ENCODE data around the gene AKAP8L.

Gene AKAP8L, protein sequence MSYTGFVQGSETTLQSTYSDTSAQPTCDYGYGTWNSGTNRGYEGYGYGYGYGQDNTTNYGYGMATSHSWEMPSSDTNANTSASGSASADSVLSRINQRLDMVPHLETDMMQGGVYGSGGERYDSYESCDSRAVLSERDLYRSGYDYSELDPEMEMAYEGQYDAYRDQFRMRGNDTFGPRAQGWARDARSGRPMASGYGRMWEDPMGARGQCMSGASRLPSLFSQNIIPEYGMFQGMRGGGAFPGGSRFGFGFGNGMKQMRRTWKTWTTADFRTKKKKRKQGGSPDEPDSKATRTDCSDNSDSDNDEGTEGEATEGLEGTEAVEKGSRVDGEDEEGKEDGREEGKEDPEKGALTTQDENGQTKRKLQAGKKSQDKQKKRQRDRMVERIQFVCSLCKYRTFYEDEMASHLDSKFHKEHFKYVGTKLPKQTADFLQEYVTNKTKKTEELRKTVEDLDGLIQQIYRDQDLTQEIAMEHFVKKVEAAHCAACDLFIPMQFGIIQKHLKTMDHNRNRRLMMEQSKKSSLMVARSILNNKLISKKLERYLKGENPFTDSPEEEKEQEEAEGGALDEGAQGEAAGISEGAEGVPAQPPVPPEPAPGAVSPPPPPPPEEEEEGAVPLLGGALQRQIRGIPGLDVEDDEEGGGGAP

DNA sequence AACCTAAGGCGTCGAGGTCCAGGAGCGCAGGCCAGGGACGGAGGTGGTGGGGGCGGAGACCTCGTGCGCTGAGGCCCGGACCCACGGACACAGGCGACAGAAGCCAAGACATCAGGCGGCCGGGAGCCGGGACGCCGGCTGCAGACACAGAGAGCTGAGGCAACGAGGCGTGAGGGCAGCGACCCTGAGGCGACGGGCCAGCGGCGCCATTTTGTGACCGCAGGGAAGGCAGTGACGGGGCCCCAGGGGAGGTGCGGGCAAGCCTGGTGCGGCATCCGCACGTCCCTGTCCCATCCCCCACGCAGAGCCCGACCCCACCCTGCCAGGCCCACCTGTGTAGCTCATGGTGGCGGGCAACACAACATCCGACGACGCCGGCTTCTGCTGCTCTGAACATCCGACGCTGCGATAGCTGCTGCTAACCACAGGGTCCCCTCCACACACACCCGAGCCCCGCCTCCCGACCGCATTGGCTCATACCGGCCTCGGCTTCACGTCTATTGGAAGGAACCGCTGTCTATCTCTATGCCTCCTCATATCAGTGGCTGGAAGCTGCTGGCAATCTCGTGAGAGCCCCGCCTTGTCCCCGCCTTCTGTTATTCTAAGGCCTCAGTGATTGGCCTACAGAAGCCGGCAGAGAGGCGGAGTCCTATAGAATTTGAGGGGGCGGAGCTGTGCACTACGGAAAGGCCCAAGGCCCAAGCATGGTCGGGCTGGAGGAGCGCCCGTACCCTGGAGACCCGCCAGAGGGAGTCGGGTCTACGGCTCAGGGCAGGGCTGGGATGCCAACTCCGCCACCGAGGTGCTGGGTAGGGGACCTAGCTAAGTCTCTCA lies at the start of gene AKAP8L:
Gene AKAP8L, minus strand, starts transcription at position 410 of the 834 bp plus-strand sequence. Its CDS starts 65 bp downstream, at position 345.
- DNase-seq: peak; percentile 100

DNA sequence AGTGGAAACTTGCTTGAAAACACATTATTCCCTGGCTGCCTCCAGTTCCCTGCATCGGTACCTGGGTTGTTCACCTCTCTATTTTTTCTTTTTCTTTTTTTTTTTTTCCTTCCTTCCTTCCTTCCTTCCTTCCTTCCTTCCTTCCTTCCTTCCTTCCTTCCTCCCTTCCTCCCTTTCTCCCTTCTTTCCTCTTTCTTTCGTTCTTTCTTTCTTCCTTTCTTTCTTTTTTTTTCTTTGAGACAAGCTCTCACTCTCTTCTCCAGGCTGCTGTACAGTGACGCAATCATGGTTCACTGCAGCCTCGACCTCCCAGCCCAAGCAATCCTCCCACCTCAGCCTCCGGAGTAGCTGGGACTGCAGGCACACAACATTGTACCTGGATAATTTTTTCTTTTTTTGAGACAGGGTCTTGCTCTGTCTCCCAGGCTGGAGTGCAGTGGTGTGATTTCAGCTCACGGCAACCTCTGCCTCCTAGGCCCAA lies 49.0 kb upstream of the AKAP8L start:
- DNase-seq: no peak

DNA sequence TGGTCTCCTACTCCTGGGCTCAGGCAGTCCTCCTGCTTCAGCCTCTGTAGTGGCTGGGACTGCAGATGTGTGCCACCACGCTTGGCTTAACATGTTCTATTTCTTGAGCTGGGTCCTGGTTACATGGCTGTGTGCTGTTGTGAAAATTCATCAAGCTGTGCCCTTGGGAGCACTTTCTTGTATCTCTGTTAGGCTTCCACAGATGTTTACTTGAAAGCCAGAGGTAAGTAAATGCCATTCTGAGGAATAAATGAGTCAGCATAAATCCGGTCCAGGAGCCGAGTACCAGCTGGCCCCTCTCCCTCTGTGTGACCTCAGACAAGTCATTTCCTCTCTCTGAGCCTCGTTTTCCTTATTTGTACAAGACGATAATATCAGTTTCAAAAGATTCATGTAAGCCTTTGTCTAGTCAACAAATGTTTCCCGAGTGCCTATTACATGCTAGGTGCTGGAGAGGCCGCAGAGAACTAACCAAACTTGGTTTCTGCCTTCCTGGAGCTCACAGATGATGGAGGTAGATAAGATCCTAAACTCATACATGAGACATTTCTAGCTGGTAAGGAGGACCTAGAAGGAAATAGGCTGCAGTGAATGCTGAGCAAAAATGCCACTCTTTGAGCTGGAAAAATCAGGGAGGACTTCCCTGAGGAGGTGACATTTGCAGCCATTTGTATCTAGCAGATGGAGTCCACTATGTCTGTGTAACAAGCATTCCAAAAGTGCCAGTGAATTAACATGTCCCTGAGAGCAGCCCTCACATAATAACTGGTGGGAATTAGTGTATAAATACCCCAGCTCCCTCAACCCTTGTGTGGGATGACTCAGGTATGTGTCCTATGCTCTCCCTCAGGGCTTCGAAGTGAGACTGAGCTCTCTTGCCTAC lies 48.3 kb upstream of the AKAP8L start:
- no peak for DNase-seq

DNA sequence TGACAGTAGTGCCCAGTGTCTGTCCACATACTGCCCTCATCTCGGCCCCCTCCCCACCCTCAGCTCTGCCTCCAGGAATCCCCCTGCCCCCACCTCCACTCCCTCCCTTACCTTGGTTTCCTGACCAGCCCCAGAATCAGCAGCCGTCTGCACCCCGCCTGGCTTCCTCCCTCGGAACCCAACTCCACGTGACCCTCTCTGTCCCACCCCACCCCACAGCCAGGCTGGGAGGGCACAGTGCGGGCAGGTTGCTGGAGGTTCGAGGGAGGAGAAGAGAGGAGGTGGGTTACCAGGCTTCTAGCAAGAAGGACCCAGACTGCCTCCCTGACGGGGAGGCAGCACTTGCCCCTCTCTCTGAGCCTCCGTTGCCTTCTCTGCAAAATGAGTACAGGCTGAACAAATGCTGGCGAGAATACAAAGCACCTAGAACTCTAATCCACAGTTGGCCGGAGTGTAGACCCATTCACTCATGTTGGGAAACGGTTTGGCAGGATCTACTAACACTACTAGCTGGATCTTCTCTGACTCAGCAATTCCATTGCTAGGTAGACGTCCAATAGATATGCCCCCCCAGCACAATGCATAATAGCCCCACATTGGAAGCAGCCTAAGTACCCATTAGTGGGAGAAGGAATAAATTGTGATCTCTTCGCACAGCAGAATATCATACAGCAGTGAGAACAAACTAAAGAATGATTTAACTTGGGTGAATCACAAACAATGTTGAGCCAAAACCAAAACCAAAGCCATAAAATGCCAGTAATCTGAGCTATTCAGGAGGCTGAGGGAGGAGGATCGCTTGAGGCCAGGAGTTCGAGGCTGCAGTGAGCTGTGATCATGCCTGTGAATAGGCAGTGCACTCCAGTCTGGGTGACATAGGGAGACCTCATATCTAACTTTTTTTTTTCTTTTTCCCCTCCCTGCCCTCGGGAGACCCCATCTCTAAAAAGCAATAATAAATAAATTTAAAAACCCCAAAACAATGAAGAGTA lies 45.9 kb upstream of the AKAP8L start, which contains the start of gene RASAL3:
Gene RASAL3, minus strand, starts transcription at position 151 of the 992 bp plus-strand sequence. CDS start 186 bp downstream, outside the sequence.
- DNase-seq: no peak

DNA sequence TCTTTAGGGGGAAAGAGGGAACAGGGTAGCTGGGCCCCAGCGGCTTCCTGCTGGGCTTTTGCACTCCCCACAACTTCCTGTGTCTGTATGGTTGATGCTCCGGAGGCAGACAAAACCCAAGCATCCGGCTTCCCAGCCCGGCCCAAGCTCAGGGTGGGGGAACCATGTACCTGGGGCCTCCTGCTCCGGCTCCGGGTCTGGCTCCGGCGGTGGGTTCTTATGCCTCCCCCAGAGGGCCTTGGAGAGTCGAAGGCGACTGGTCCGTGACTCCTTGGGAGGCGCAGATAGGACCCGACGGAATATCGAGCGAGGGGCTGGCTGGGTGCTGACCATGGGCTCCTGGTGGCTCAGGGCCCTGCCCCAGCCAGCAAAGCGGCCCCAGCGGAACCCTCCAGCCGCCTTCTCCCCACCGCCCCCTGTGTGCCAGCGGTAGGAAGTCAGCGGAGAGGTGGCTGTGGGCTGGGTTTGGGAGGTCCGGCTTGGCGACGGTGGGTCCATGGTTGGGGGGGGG lies 45.1 kb upstream of the AKAP8L start:
- DNase-seq: no peak

DNA sequence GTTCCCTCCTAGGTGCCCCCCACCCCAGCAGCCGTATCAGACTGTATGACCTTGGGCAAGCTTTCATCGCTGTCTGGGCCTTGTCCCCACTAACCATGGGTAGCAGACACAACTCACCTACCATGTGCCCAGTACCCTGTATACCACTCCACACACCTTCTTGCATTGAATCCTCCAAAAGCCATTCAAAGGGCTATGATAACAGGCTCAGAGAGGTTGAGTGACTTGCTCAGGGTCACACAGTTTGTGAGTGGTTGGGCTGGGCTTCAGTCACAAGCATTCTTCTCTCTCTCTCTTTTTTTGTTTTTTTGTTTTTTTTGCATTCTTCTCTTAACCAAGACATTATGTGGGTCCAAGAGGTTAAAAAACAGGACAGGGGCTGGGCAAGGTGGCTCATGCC lies 42.9 kb upstream of the AKAP8L start:
- no peak for DNase-seq

DNA sequence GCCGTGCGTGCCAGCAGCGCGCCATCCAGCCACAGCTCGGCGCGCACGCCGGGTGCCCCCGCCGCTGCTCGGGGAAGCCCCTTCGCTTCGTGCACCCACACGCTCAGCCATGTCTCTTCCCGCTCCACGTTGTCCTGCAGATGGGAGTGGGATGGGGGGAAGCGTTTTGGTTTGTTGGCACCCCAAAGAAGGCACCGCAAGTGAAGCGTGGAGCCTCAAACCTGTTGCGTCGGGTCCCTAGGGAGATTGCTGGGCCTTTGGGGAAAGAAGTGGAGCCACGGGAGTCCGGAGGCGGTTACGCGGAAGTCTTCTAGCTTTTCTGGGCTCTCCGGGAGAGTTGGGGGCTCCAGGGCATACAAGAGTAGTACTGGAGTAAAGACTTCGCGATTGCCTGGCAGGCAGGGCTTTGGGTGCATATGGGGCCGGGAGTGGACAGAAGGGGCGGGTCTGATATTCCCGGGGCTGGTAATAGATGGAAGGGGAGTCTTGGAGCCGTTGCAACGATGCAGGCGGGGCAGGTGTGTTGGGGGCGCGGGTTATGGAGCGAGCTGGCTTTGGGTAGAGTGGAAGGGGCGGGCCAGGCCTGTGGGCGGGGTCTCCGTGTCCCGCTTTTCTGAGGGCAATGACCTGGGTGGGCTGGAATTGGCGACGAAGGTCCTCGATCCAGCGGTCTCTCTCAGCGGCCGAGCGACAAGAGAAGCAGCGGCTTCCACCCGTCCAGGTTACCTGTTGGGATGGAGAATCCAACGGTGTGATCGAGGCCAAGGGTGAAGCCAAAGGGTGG lies 39.1 kb upstream of the AKAP8L start:
- DNase-seq: no peak

DNA sequence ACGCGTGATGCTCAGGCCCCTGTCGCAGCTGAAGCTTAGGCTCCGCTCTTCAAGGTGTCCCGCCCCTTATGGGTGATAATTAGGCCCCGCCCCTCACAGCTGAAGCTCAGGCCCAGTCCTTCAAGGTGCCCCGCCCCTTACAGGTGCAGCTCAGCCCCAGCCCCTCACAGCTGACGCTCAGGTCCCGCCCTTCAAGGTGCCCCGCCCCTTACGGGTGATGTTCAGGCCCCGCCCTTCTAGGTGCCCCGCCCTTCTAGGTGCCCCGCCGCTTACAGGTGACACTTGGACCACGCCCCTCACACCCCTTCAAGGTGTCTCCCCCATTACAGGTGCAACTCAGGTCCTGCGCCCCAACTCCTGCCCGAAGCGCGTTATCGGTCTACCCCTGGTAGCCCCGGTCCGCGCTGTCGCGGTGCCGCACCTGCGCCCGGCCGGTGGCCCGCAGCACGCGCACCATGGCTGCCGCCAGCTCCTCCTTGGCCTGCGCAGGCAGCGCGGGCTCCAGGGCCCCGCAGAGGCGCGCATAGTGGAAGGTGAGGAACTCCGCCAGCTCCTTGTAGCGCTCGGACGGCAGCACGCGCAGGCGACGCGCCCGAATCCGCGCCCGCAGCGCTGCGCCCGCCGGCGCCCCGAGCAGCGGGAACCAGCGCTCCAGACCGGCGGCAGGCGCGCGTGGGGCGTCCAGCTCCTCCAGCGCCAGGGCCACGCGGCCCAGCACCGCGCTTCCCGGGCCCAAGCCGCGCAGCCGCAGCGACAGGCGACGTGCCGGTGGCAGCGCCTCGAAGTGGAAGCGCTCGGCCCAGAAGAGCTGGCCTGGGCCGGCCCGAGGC lies 38.3 kb upstream of the AKAP8L start:
- DNase-seq: peak; percentile 74

DNA sequence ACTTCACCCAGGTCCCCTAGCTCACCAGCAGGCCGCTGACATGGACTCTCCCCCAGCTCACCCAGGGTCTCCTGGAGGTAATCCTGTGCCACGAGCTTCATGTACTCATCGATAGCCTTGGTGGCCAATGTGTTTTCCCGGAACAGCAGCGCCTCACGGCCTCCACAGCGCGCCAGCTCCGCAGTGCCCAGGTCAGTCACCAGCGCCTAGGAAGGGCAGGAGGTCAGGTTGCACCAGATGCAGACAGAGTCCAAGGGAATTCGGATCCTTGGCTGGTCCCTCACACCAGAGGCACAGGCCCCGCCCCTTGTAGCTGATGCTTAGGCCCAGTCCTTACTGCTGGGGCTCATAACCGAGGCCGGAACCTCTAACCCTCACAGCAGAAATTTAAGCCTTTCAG lies 37.7 kb upstream of the AKAP8L start:
- no peak for DNase-seq

DNA sequence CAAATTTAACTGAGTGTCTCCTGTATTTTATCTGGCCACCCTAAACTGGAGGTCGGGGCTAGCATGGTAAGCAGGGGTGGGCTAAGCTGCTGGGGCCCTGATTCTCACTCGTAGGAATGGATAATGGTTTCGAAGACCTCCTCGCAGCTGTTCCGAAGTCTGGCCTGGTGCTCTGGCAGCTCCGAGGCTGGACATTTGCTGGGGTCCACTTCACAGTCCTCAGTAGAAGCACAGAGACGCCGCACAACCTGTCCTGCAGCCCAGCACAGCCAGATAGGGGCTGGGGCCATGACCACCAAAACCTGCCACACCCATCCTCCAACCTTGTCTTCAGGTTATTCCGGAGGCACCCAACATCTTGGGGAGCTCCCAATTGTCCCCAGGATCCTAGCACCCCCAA lies 37.2 kb upstream of the AKAP8L start:
- no peak for DNase-seq

DNA sequence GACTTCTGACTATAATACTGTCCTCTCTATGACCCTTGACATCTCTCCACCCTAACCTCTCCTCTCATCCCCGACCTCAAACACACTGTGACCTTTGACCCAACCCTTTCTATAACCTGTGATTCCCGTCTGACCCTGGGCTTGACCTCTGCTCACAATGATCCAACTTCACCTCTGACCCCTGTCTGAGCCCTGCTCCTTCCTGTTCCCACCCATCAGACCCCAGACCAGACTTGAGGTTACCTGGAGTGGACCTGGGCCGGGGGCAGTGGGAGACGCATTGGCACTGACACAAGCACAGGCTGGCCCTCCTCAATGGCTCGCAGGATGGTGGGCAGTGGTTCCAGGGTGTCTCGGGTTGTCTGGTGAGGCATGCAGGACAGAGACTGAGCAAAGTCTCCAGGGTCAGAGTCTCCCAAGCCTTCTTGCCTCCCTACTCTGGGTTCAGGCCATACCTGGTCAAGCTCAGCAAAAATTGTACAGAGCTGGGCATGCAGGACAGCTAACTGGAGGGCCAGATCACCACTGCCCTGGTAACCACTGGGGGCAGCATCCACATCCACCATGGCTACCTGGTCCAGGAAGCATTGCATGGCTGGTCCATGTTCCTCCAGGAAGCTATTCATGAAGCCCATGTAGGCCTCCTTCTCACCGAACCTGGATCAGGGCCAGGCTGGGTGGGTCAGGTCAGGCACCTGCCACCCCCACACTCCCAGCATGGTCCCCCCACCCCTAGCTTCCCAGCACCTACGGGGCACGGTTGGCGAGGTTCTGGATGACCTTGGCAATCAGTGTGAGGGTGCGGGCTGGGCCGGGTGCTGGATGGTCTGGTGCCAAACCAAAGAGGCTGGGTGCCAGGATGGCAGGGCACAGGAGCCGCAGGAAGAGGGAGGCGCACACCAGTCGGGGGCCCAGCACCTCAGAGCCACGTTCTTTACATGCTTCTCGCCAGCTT lies 35.4 kb upstream of the AKAP8L start:
- no peak for DNase-seq

DNA sequence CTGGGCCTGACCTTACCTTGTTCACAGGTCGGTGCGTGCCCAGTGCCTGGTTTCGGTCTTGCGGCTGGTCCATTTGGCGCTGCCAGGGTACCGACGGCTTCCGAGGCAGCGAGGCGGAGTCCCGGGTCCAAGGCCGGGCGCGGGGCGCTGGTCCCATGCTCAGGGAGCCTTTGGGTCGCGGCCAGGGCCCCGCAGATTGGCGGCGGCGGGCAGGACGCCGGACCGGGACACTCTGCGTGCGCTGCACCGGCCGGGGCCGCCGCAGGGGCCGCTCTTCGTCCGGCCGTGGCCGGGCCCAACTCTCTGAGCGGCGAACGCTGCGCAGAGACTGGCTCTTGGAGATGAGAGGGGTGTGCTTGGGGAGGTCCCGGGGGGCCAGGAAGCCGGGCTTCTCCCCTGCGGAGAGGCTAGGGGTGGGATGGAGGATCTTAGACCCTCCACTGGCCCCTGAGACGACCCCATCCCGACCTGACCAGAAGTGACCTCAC lies 34.3 kb upstream of the AKAP8L start:
- no peak for DNase-seq

DNA sequence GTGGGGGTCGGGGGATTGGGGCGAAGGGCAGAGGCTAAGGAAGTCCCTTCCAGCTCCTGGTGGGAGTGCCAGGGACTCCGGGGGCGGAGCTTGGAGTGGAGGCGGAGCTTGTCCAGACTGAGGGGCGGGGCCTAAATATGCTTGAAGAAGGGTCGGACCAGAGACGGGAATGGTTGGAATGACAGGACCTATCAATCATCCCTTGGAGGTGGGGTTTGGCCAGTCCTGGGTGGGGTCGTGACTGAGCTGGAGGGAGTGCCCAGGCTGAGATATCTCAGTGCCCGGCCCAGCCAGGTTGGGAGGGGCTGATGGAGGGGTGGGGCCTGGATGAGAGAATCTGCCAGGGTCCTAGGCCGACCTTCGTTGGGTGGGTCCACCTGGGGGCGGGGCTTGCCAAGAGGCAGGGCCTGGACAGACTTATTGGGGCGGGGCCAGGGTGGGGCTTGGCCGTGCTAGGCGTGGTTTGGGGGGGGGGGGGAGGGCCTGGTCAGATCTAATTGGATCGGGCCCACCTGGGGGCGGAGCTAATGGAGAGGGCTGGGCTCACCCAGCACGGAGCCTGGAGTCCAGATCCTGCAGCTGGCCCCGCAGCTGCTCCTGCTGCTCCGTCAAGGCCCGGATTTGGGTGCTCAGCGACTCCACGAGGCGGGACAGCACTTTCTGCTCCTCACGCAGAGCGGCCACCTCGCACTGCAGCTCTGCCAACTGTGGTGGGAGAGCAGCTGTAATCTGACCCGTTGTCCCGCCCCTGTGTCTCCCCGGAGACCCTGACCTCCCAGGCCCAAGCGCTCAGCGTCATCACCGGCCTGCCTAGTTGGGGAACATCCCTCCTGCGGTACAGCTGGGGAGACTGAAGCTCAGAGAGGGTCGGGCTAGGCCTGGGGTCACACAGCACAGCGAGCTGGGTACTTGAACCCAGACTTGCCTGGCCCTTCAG lies 33.6 kb upstream of the AKAP8L start:
- peak; percentile 94 for DNase-seq

DNA sequence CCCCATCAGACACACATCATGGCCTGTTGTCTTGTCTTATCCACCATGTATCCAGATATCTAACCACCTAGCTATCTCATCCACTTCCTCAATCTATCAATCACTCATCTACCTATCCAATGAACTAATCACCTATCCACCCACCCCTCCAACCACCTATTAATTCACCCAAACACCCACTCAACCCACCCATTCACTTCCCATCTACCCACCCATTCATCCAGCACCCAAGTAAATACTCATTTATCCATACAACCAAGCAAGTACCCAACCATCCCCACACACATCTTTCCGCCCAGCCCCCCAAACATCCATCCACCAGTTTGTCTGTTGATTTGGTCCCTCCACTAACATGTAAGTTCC lies 31.7 kb upstream of the AKAP8L start:
- DNase-seq: no peak

DNA sequence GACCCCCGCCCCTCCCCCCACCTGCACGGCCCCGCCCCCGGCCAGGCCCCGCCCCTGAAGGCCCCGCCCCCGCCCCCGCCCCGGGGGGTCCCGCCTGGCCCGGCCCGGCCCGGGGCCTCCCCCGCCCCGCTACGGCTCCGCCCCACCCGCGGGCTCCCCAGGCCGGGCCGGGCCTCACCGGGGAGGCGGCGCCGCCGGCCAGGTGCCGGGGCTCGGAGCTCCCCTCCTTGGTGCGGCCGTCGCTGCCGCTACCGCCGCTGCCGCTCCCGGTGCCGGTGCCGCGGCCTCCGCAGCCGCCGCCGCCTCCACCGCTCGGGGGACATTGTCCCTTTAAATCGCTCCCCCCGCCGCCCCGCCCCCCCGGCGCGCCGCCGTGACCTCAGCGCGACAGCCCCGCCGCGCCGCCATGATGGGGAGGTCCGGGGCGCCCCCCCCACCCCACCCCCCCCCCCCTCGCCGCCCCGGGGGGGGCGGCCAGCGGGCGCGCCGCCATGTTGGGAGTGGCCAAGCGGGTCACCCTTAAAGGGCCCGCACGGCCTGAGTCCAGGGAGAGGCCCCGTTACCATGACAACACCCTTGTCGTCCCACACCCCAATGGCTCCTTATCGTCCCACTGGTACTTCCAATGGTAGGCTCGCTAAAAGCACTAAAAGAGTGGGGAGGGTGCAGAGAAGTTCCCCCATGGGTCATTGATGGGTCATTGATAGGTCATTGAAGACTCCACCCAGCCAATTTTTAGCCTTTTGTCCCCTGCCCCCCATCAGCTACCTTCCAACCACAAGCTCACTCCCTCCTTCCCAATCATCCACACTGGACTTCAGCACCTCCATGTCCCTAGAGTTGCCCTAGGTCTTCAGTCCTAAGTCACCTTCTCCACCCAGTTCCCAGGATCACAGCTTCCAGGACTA lies 31.1 kb upstream of the AKAP8L start, which contains the start of gene WIZ:
Gene WIZ, minus strand, starts transcription at position 337 of the 908 bp plus-strand sequence. CDS start 1,649 bp downstream, outside the sequence.
- peak; percentile 83 for DNase-seq
